GM23338 (cell line): ENCODE data around the gene FRAT1.

Source experiments
- CREB1 ChIP-seq: fragments of 250-450 bp; sonication (Bioruptor Pico); IDR thresholded peaks from 2 replicates; pipeline ENCODE4 v1.5.0; 2020; ENCODE audit warnings: low read depth, mild to moderate bottlenecking, moderate library complexity
- EZH2 ChIP-seq: fragments of 200-600 bp; sonication (generic); IDR thresholded peaks from one replicate; pipeline ENCODE4 v1.8.0; 2017; ENCODE audit warnings: antibody characterized with exemption, mild to moderate bottlenecking, low read depth; ENCODE audit not compliant: unreplicated experiment
- EZH2phosphoT487 ChIP-seq: fragments of 200-600 bp; sonication (generic); IDR thresholded peaks from one replicate; pipeline ENCODE4 v1.8.1; 2018; ENCODE audit warnings: antibody characterized with exemption; ENCODE audit not compliant: unreplicated experiment
- JUNB ChIP-seq: IDR thresholded peaks from one replicate; pipeline ENCODE4 v1.6.1; 2016; ENCODE audit warnings: antibody characterized with exemption; ENCODE audit not compliant: unreplicated experiment
- POLR2AphosphoS5 ChIP-seq: IDR thresholded peaks from 2 replicates; pipeline ENCODE4 v1.6.1; 2016; ENCODE audit warnings: antibody characterized with exemption, low read depth
- STAT1 ChIP-seq: IDR thresholded peaks from one replicate; pipeline ENCODE4 v1.6.1; 2016; ENCODE audit warnings: antibody characterized with exemption; ENCODE audit not compliant: unreplicated experiment
- ZNF114 ChIP-seq: fragments of 250-450 bp; sonication (Bioruptor Pico); IDR thresholded peaks from 2 replicates; pipeline ENCODE4 v1.5.0; 2020; ENCODE audit warnings: mild to moderate bottlenecking, moderate library complexity
- ZNF331 ChIP-seq: fragments of 250-450 bp; sonication (Bioruptor Pico); IDR thresholded peaks from 2 replicates; pipeline ENCODE4 v1.5.0; 2020; ENCODE audit warnings: low read depth, mild to moderate bottlenecking, moderate library complexity
- TF ChIP-seq, protein P1 (sequence below), 2 experiments: fragments of 200-600 bp in 1 of 2; sonication (generic) in 1 of 2; conservative IDR thresholded peaks; 2 replicates each; pipeline versions ENCODE4 v1.5.1 to v1.6.1; 2016 to 2017; ENCODE audit warnings: antibody characterized with exemption in 2 of 2, low read depth in 2 of 2, mild to moderate bottlenecking in 2 of 2, moderate library complexity in 1 of 2
- TF ChIP-seq, protein P2 (sequence below): IDR thresholded peaks from one replicate; pipeline ENCODE4 v1.6.1; 2018; ENCODE audit warnings: antibody characterized with exemption; ENCODE audit not compliant: unreplicated experiment
- TF ChIP-seq, protein P3 (sequence below): IDR thresholded peaks from 2 replicates; pipeline ENCODE4 v1.6.1; 2016; ENCODE audit warnings: antibody characterized with exemption
- TF ChIP-seq, protein P4 (sequence below): fragments of 250-450 bp; sonication (Bioruptor Pico); IDR thresholded peaks from 2 replicates; pipeline ENCODE4 v1.5.0; 2020; ENCODE audit warnings: mild to moderate bottlenecking, moderate library complexity

DNA sequence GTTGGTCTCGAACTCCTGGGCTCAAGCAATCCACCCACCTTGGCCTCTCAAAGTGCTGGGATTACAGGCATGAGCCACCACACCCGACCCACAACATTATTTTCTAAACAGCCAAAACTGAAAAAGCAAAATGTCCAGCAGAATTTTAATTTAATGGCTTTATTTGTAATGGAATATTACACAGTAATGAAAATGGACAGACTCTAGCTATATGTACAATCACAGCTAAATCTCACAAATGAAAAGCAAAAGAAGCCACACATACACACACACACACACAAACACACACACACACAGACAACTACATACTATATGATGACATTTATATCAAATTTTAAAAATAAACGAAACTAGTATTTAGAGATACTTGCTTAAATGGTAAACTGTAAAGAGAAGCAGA lies 45.4 kb upstream of the FRAT1 start:
- TF ChIP-seq, protein P1, sequence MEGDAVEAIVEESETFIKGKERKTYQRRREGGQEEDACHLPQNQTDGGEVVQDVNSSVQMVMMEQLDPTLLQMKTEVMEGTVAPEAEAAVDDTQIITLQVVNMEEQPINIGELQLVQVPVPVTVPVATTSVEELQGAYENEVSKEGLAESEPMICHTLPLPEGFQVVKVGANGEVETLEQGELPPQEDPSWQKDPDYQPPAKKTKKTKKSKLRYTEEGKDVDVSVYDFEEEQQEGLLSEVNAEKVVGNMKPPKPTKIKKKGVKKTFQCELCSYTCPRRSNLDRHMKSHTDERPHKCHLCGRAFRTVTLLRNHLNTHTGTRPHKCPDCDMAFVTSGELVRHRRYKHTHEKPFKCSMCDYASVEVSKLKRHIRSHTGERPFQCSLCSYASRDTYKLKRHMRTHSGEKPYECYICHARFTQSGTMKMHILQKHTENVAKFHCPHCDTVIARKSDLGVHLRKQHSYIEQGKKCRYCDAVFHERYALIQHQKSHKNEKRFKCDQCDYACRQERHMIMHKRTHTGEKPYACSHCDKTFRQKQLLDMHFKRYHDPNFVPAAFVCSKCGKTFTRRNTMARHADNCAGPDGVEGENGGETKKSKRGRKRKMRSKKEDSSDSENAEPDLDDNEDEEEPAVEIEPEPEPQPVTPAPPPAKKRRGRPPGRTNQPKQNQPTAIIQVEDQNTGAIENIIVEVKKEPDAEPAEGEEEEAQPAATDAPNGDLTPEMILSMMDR (conservative IDR thresholded peaks at IDR 0.05; ENCODE audit: low read depth in 2 of 2) = no peak
- no peak for TF ChIP-seq JUNB
- TF ChIP-seq POLR2AphosphoS5 = no peak
- TF ChIP-seq EZH2 = no peak
- TF ChIP-seq, protein P2, sequence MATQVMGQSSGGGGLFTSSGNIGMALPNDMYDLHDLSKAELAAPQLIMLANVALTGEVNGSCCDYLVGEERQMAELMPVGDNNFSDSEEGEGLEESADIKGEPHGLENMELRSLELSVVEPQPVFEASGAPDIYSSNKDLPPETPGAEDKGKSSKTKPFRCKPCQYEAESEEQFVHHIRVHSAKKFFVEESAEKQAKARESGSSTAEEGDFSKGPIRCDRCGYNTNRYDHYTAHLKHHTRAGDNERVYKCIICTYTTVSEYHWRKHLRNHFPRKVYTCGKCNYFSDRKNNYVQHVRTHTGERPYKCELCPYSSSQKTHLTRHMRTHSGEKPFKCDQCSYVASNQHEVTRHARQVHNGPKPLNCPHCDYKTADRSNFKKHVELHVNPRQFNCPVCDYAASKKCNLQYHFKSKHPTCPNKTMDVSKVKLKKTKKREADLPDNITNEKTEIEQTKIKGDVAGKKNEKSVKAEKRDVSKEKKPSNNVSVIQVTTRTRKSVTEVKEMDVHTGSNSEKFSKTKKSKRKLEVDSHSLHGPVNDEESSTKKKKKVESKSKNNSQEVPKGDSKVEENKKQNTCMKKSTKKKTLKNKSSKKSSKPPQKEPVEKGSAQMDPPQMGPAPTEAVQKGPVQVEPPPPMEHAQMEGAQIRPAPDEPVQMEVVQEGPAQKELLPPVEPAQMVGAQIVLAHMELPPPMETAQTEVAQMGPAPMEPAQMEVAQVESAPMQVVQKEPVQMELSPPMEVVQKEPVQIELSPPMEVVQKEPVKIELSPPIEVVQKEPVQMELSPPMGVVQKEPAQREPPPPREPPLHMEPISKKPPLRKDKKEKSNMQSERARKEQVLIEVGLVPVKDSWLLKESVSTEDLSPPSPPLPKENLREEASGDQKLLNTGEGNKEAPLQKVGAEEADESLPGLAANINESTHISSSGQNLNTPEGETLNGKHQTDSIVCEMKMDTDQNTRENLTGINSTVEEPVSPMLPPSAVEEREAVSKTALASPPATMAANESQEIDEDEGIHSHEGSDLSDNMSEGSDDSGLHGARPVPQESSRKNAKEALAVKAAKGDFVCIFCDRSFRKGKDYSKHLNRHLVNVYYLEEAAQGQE = no peak
- TF ChIP-seq EZH2phosphoT487 = no peak
- no peak for TF ChIP-seq CREB1 (CRISPR knock-in tag)
- TF ChIP-seq, protein P3, sequence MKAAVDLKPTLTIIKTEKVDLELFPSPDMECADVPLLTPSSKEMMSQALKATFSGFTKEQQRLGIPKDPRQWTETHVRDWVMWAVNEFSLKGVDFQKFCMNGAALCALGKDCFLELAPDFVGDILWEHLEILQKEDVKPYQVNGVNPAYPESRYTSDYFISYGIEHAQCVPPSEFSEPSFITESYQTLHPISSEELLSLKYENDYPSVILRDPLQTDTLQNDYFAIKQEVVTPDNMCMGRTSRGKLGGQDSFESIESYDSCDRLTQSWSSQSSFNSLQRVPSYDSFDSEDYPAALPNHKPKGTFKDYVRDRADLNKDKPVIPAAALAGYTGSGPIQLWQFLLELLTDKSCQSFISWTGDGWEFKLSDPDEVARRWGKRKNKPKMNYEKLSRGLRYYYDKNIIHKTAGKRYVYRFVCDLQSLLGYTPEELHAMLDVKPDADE = no peak
- TF ChIP-seq STAT1 = no peak
- no peak for TF ChIP-seq ZNF114 (CRISPR knock-in tag)
- no peak for TF ChIP-seq ZNF331 (CRISPR knock-in tag)
- TF ChIP-seq, protein P4, sequence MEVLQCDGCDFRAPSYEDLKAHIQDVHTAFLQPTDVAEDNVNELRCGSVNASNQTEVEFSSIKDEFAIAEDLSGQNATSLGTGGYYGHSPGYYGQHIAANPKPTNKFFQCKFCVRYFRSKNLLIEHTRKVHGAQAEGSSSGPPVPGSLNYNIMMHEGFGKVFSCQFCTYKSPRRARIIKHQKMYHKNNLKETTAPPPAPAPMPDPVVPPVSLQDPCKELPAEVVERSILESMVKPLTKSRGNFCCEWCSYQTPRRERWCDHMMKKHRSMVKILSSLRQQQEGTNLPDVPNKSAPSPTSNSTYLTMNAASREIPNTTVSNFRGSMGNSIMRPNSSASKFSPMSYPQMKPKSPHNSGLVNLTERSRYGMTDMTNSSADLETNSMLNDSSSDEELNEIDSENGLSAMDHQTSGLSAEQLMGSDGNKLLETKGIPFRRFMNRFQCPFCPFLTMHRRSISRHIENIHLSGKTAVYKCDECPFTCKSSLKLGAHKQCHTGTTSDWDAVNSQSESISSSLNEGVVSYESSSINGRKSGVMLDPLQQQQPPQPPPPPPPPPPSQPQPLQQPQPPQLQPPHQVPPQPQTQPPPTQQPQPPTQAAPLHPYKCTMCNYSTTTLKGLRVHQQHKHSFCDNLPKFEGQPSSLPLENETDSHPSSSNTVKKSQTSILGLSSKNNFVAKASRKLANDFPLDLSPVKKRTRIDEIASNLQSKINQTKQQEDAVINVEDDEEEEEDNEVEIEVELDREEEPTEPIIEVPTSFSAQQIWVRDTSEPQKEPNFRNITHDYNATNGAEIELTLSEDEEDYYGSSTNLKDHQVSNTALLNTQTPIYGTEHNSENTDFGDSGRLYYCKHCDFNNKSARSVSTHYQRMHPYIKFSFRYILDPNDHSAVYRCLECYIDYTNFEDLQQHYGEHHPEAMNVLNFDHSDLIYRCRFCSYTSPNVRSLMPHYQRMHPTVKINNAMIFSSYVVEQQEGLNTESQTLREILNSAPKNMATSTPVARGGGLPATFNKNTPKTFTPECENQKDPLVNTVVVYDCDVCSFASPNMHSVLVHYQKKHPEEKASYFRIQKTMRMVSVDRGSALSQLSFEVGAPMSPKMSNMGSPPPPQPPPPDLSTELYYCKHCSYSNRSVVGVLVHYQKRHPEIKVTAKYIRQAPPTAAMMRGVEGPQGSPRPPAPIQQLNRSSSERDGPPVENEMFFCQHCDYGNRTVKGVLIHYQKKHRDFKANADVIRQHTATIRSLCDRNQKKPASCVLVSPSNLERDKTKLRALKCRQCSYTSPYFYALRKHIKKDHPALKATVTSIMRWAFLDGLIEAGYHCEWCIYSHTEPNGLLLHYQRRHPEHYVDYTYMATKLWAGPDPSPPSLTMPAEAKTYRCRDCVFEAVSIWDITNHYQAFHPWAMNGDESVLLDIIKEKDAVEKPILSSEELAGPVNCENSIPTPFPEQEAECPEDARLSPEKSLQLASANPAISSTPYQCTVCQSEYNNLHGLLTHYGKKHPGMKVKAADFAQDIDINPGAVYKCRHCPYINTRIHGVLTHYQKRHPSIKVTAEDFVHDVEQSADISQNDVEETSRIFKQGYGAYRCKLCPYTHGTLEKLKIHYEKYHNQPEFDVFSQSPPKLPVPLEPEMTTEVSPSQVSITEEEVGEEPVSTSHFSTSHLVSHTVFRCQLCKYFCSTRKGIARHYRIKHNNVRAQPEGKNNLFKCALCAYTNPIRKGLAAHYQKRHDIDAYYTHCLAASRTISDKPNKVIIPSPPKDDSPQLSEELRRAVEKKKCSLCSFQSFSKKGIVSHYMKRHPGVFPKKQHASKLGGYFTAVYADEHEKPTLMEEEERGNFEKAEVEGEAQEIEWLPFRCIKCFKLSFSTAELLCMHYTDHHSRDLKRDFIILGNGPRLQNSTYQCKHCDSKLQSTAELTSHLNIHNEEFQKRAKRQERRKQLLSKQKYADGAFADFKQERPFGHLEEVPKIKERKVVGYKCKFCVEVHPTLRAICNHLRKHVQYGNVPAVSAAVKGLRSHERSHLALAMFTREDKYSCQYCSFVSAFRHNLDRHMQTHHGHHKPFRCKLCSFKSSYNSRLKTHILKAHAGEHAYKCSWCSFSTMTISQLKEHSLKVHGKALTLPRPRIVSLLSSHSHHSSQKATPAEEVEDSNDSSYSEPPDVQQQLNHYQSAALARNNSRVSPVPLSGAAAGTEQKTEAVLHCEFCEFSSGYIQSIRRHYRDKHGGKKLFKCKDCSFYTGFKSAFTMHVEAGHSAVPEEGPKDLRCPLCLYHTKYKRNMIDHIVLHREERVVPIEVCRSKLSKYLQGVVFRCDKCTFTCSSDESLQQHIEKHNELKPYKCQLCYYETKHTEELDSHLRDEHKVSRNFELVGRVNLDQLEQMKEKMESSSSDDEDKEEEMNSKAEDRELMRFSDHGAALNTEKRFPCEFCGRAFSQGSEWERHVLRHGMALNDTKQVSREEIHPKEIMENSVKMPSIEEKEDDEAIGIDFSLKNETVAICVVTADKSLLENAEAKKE = no peak
